HCT116 (cell line): ENCODE results near the gene USO1.

ENCODE experiments used
- ATF3 ChIP-seq: IDR thresholded peaks from 2 replicates; pipeline ENCODE4 v1.6.1; 2012
- CTCF ChIP-seq, 3 experiments: fragments of 200-600 bp in 1 of 3; sonication (generic) in 1 of 3; IDR thresholded peaks in 2 of 3; conservative IDR thresholded peaks in 1 of 3; 2 replicates each; pipeline ENCODE4 v1.5.1; 2012 to 2017; ENCODE audit warnings: low read depth in 2 of 3, low read length in 2 of 3, antibody characterized with exemption in 1 of 3, borderline replicate concordance in 1 of 3, control low read depth in 1 of 3, mild to moderate bottlenecking in 1 of 3, mixed read lengths in 1 of 3, mixed run types in 1 of 3, moderate library complexity in 1 of 3; ENCODE audit not compliant: insufficient read depth in 1 of 3
- FOSL1 ChIP-seq: IDR thresholded peaks from 2 replicates; pipeline ENCODE4 v1.6.1; 2012; ENCODE audit warnings: low read depth
- MAX ChIP-seq: IDR thresholded peaks from 2 replicates; pipeline ENCODE4 v1.6.1; 2012
- POLR2A ChIP-seq: IDR thresholded peaks from 2 replicates; pipeline ENCODE4 v1.7.0; 2011; ENCODE audit warnings: borderline replicate concordance; ENCODE audit not compliant: insufficient read depth, insufficient read length; ENCODE audit errors: extremely low read depth
- REST ChIP-seq: IDR thresholded peaks from 2 replicates; pipeline ENCODE4 v1.6.1; 2012; ENCODE audit warnings: low read depth
- SRF ChIP-seq: IDR thresholded peaks from 2 replicates; pipeline ENCODE4 v1.6.1; 2012; ENCODE audit warnings: low read depth
- ZBTB33 ChIP-seq: IDR thresholded peaks from 2 replicates; pipeline ENCODE4 v1.6.1; 2011; ENCODE audit warnings: mild to moderate bottlenecking, low read length, moderate library complexity; ENCODE audit not compliant: insufficient replicate concordance; ENCODE audit errors: extremely low read depth
- ZFX ChIP-seq: fragments of 450-650 bp; IDR thresholded peaks from 2 replicates; pipeline ENCODE4 v1.6.1; 2017

GRCh38 chr4:75821216-75821615 is 96.8 kb downstream of the USO1 start:
- no peak for TF ChIP-seq CTCF (IDR thresholded peaks at IDR 0.05 in 2 of 3, conservative IDR thresholded peaks at IDR 0.05 in 1 of 3; ENCODE audit: borderline replicate concordance in 1 of 3, insufficient read depth in 1 of 3, low read depth in 2 of 3, low read length in 2 of 3)
- TF ChIP-seq ZFX = no peak
- no peak for TF ChIP-seq REST
- TF ChIP-seq POLR2A = no peak
- no peak for TF ChIP-seq MAX
- TF ChIP-seq ZBTB33 = no peak
- TF ChIP-seq SRF = no peak
- TF ChIP-seq ATF3 = no peak
- no peak for TF ChIP-seq FOSL1
